Mammary epithelial cell (primary cell): ENCODE results near the gene CTBP2.

Experiments used
- EZH2 ChIP-seq: IDR thresholded peaks from 2 replicates; pipeline ENCODE4 v1.6.1; 2012; ENCODE audit warnings: low read length, inconsistent platforms, borderline replicate concordance
- TF ChIP-seq, protein P1 (sequence below), 2 donors: IDR thresholded peaks in 1 of 2; conservative IDR thresholded peaks in 1 of 2; 2 replicates each; pipeline ENCODE4 v1.5.1; 2011 to 2012; ENCODE audit warnings: inconsistent platforms in 2 of 2, low read length in 2 of 2, mild to moderate bottlenecking in 2 of 2, control low read depth in 1 of 2, low read depth in 1 of 2; ENCODE audit not compliant: insufficient read depth in 1 of 2; ENCODE audit errors: extremely low read depth in 1 of 2

GRCh38 chr10:124992462-124993344 is 167.7 kb downstream of the CTBP2 start:
- no peak for TF ChIP-seq EZH2
- TF ChIP-seq, protein P1, sequence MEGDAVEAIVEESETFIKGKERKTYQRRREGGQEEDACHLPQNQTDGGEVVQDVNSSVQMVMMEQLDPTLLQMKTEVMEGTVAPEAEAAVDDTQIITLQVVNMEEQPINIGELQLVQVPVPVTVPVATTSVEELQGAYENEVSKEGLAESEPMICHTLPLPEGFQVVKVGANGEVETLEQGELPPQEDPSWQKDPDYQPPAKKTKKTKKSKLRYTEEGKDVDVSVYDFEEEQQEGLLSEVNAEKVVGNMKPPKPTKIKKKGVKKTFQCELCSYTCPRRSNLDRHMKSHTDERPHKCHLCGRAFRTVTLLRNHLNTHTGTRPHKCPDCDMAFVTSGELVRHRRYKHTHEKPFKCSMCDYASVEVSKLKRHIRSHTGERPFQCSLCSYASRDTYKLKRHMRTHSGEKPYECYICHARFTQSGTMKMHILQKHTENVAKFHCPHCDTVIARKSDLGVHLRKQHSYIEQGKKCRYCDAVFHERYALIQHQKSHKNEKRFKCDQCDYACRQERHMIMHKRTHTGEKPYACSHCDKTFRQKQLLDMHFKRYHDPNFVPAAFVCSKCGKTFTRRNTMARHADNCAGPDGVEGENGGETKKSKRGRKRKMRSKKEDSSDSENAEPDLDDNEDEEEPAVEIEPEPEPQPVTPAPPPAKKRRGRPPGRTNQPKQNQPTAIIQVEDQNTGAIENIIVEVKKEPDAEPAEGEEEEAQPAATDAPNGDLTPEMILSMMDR (conservative IDR thresholded peaks at IDR 0.05 in 1 of 2, IDR thresholded peaks at IDR 0.05 in 1 of 2; ENCODE audit: extremely low read depth in 1 of 2, insufficient read depth in 1 of 2, low read depth in 1 of 2, low read length in 2 of 2): peak; percentile 48 to 51
